ENCODE data around the gene FAM222A.

GRCh38 chr12:109671502-109671901 is 42.1 kb upstream of the FAM222A start:
- no peak for TF ChIP-seq POLR2A (IDR thresholded peaks at IDR 0.05)
- TF ChIP-seq, protein P1, sequence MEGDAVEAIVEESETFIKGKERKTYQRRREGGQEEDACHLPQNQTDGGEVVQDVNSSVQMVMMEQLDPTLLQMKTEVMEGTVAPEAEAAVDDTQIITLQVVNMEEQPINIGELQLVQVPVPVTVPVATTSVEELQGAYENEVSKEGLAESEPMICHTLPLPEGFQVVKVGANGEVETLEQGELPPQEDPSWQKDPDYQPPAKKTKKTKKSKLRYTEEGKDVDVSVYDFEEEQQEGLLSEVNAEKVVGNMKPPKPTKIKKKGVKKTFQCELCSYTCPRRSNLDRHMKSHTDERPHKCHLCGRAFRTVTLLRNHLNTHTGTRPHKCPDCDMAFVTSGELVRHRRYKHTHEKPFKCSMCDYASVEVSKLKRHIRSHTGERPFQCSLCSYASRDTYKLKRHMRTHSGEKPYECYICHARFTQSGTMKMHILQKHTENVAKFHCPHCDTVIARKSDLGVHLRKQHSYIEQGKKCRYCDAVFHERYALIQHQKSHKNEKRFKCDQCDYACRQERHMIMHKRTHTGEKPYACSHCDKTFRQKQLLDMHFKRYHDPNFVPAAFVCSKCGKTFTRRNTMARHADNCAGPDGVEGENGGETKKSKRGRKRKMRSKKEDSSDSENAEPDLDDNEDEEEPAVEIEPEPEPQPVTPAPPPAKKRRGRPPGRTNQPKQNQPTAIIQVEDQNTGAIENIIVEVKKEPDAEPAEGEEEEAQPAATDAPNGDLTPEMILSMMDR (IDR thresholded peaks at IDR 0.05), result no peak
